Esophagus squamous epithelium (tissue), 5 donors: Measurements from ENCODE around the gene LFNG. TPM values are rescaled to one million over a fixed set of nuclear protein-coding genes. Genes with fewer than 3 reads are reported as not detected.
"Not testable (repeated sequence)": the region's sequence is repeated elsewhere in the genome, so short reads cannot be mapped to it uniquely, and the experiment has no call there.

Source experiments
- DNase-seq: peaks from one replicate; lab custom pipeline; 2025; lab: John Stamatoyannopoulos, UW
- H3K27ac ChIP-seq, 4 donors: fragments of 200-600 bp; sonication (generic); one replicate each; pipeline ENCODE4 v1.5.1; 2016 to 2019; ENCODE audit warnings: mild to moderate bottlenecking in 1 of 4
- H3K27me3 ChIP-seq, 4 donors: fragments of 200-600 bp; sonication (generic); 1 replicate in 3 of 4; 2 replicates in 1 of 4; pipeline versions ENCODE4 v1.5.1 to v1.6.0; 2017 to 2021; ENCODE audit warnings: antibody characterized with exemption in 1 of 4
- H3K36me3 ChIP-seq, 3 donors: fragments of 200-600 bp; sonication (generic); one replicate each; pipeline ENCODE4 v1.5.1; 2016 to 2019
- H3K4me1 ChIP-seq, 3 donors: fragments of 200-600 bp; sonication (generic); one replicate each; pipeline ENCODE4 v1.5.1; 2017 to 2019
- H3K4me3 ChIP-seq, 4 donors: fragments of 200-600 bp; sonication (generic); 1 replicate in 3 of 4; 2 replicates in 1 of 4; pipeline ENCODE4 v1.5.1; 2016 to 2019; ENCODE audit warnings: mild to moderate bottlenecking in 2 of 4, moderate library complexity in 1 of 4
- H3K9me3 ChIP-seq, 3 donors: fragments of 200-600 bp; sonication (generic); one replicate each; pipeline ENCODE4 v1.5.1; 2016 to 2019
- CTCF ChIP-seq, 6 experiments: fragments of 450-650 bp in 4 of 6; fragments of 200-600 bp in 2 of 6; sonication (generic) in 2 of 6; IDR thresholded peaks; one replicate each; pipeline ENCODE4 v1.5.1; 2016 to 2019; ENCODE audit warnings: antibody characterized with exemption in 6 of 6, mild to moderate bottlenecking in 4 of 6, moderate library complexity in 4 of 6
- POLR2A ChIP-seq, 4 donors: fragments of 450-650 bp; IDR thresholded peaks; one replicate each; pipeline ENCODE4 v1.6.1; 2017; ENCODE audit warnings: antibody characterized with exemption in 4 of 4, mild to moderate bottlenecking in 4 of 4, moderate library complexity in 3 of 4
- WGBS, 2 donors: methylation state at CpG; one replicate each; pipeline ENCODE4 v1.1.5; 2018; 5-methylcytosine and 5-hydroxymethylcytosine counted together
- intact Hi-C: fragments of 100-400 bp; cut with DNase I; formaldehyde crosslinking; loops from one replicate; pipeline ENCODE4 v1.15.0; 2022
- total RNA-seq, 4 donors: library from RNA; depleted of rRNA; stranded (reverse); fragments of >200 nt; gene quantifications; one replicate each; pipeline ENCODE4 v1.1.0, GENCODE V29; 2016
- donor health status: DM: yes; HTN: yes; CAD: no.

Gene LFNG
- total RNA-seq, 4 donors from 2014 or later = 6.1 to 17.2 (median 11.9) TPM

- Histone ChIP-seq H3K36me3 (no peaks in the 10 kb centered on the region), H3K4me3 (peak overlapping the region; percentile 59 to 99 (median 90)), H3K27ac (peak overlapping the region; percentile 44 to 81 (median 70)), H3K4me1 (peaks cover 17 to 52% (median 24%) of the 10 kb centered on the region in 3 donors), H3K9me3 (no peaks in the 10 kb centered on the region), H3K27me3 (no peaks in the 10 kb centered on the region)
- intact Hi-C loops = no loop called here
- no peak for TF ChIP-seq CTCF (IDR thresholded peaks at IDR 0.05)
- TF ChIP-seq POLR2A (IDR thresholded peaks at IDR 0.05) = no peak
- WGBS, 2 donors = 26 to 30% methylated on average over 9 of the region's 53 CpGs
- DNase-seq = no peak
Observed at GRCh38 chr7:2559283-2559950, 39.8 kb downstream of the LFNG start.

GRCh38 chr7:2563955-2564354 is 44.4 kb downstream of the LFNG start:
- 92 to 93% methylated on average over 3 of the region's 3 CpGs for WGBS, 2 donors
- intact Hi-C loops, DNase-seq, H3K9me3 ChIP-seq, H3K4me3 ChIP-seq, H3K27me3 ChIP-seq, H3K36me3 ChIP-seq, H3K27ac ChIP-seq: not testable (repeated sequence)
- peaks cover 7 to 26% (median 9%) of the 10 kb centered on the region in 3 donors for H3K4me1 ChIP-seq

GRCh38 chr7:2564970-2565540 is 45.5 kb downstream of the LFNG start:
- intact Hi-C loops = no loop called here
- Histone ChIP-seq H3K27me3 (no peaks in the 10 kb centered on the region), H3K4me1 (peaks cover 3 to 17% (median 4%) of the 10 kb centered on the region in 3 donors), H3K4me3 (no peak overlapping the region), H3K27ac (no peak overlapping the region), H3K36me3 (peaks cover 0 to 11% (median 0%) of the 10 kb centered on the region in 3 donors), H3K9me3 (no peaks in the 10 kb centered on the region)
- WGBS, 2 donors = 94 to 95% methylated on average over 11 to 12 of the region's 12 CpGs
- TF ChIP-seq CTCF (IDR thresholded peaks at IDR 0.05) = no peak
- no peak for TF ChIP-seq POLR2A (IDR thresholded peaks at IDR 0.05)
- no peak for DNase-seq

DNA sequence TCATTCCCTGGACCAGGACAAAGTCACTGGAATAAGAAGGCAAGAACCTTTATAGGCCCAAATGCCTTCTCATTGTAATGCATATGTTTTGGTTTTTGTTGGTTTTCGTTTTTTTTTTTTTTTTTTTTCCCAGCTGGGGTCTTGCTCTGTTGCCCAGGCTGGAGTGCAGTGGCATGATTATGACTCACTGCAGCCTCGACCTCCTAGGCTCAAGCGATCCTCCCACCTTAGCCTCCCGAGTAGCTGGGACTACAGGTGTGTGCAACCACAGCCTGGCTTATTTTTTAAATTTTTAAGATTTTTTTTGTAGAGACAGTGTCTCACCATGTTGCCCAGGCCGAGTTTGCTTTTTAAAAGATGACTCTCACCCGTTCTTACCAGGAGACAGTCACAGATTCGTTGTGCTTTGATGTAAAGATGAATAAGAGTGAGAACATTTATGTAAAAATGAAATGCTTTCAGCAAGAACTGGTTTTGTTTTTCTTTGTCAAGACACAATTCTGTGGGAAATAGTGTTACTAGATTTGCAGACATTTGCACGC is 46.8 kb downstream of the LFNG start:
- no peak overlapping the region for H3K4me3 ChIP-seq
- no peaks in the 10 kb centered on the region for H3K27me3 ChIP-seq
- no peak for DNase-seq
- TF ChIP-seq POLR2A (IDR thresholded peaks at IDR 0.05) (no peak), CTCF (IDR thresholded peaks at IDR 0.05) (no peak)
- H3K36me3 ChIP-seq = peaks cover 0 to 13% (median 0%) of the 10 kb centered on the region in 3 donors
- no peaks in the 10 kb centered on the region for H3K9me3 ChIP-seq
- peaks cover 0 to 11% (median 0%) of the 10 kb centered on the region in 3 donors for H3K4me1 ChIP-seq
- WGBS, 2 donors = 64 to 73% methylated on average over 8 of the region's 8 CpGs
- H3K27ac ChIP-seq = no peak overlapping the region
- intact Hi-C loops = no loop called here

- H3K27me3 ChIP-seq = no peaks in the 10 kb centered on the region
- 58 to 73% methylated on average over 15 to 26 of the region's 28 CpGs for WGBS, 2 donors
- H3K27ac ChIP-seq = no peak overlapping the region
- H3K9me3 ChIP-seq = no peaks in the 10 kb centered on the region
- peak overlapping the region in 1 of 4 donors; percentile 13 for H3K4me3 ChIP-seq
- no peak for TF ChIP-seq CTCF (IDR thresholded peaks at IDR 0.05)
- no peak for TF ChIP-seq POLR2A (IDR thresholded peaks at IDR 0.05)
- no peak for DNase-seq
- intact Hi-C loops = no loop called here
- peaks cover 0 to 19% (median 0%) of the 10 kb centered on the region in 3 donors for H3K36me3 ChIP-seq
- peaks cover 0 to 16% (median 0%) of the 10 kb centered on the region in 3 donors for H3K4me1 ChIP-seq
Observed at GRCh38 chr7:2566890-2567678, 47.5 kb downstream of the LFNG start.
